SU-DHL-6 (cell line): Measurements from ENCODE around the gene EIF4H.

ENCODE experiments used
- H2AFZ ChIP-seq: fragments of 200-600 bp; sonication (generic); 2 replicates; pipeline ENCODE4 v1.6.1; 2014; ENCODE audit warnings: low read depth, mild to moderate bottlenecking, moderate library complexity, mixed read lengths, antibody characterized with exemption, low read length; ENCODE audit not compliant: severe bottlenecking
- H3F3A ChIP-seq: fragments of 200-600 bp; shearing (Covaris generic); 2 replicates; pipeline ENCODE4 v1.6.0; 2016; ENCODE audit warnings: antibody characterized with exemption, mild to moderate bottlenecking; ENCODE audit not compliant: insufficient read depth
- H3K27ac ChIP-seq: fragments of 200-600 bp; sonication (generic); 2 replicates; pipeline ENCODE4 v1.5.1; 2016; ENCODE audit warnings: low read depth, mild to moderate bottlenecking, low read length, moderate library complexity, mixed read lengths
- H3K27me3 ChIP-seq: fragments of 200-600 bp; sonication (generic), shearing (Covaris generic); 2 replicates; pipeline ENCODE4 v1.6.0; 2014; ENCODE audit warnings: mild to moderate bottlenecking, low read length
- H3K36me3 ChIP-seq: fragments of 200-600 bp; sonication (generic); 2 replicates; pipeline ENCODE4 v1.6.1; 2014; ENCODE audit warnings: mild to moderate bottlenecking, low read length, mixed read lengths
- H3K4me2 ChIP-seq: fragments of 300-600, 200-600 bp; shearing (Covaris generic), sonication (generic); 2 replicates; pipeline ENCODE4 v1.6.0; 2014; ENCODE audit warnings: low read length, low read depth, mild to moderate bottlenecking; ENCODE audit not compliant: poor library complexity, severe bottlenecking
- H3K4me3 ChIP-seq: fragments of 200-600 bp; sonication (generic); 2 replicates; pipeline ENCODE4 v1.5.1; 2014; ENCODE audit warnings: antibody characterized with exemption, low read length, mild to moderate bottlenecking, mixed read lengths; ENCODE audit not compliant: insufficient read depth, poor library complexity, severe bottlenecking
- H3K79me2 ChIP-seq: fragments of 200-600 bp; sonication (generic); 2 replicates; pipeline ENCODE4 v1.6.1; 2014; ENCODE audit warnings: mild to moderate bottlenecking, low read length, moderate library complexity; ENCODE audit not compliant: insufficient read depth
- H3K9ac ChIP-seq: fragments of 200-600 bp; sonication (generic); 2 replicates; pipeline ENCODE4 v1.7.0; 2014; ENCODE audit warnings: mild to moderate bottlenecking, low read length
- H3K9me2 ChIP-seq: fragments of 200-600 bp; sonication (generic); replicated peaks from 2 replicates; pipeline ENCODE4 v1.6.1; 2014; ENCODE audit warnings: low read length; ENCODE audit not compliant: insufficient read depth
- H3K9me3 ChIP-seq: fragments of 200-600 bp; sonication (generic); 2 replicates; pipeline ENCODE4 v1.6.1; 2014; ENCODE audit warnings: low read length, mixed read lengths; ENCODE audit not compliant: insufficient read depth
- H4K20me1 ChIP-seq: fragments of 200-600 bp; sonication (generic); 2 replicates; pipeline ENCODE4 v1.6.1; 2014; ENCODE audit warnings: low read depth, mild to moderate bottlenecking, antibody characterized with exemption, low read length, moderate library complexity, mixed read lengths
- CTCF ChIP-seq: fragments of 200-600 bp; sonication (generic); IDR thresholded peaks from one replicate; pipeline ENCODE4 v1.5.1; 2017; ENCODE audit warnings: antibody characterized with exemption, mild to moderate bottlenecking, low read length, moderate library complexity; ENCODE audit not compliant: insufficient read depth, poor library complexity, severe bottlenecking
- EZH2phosphoT487 ChIP-seq: fragments of 200-600 bp; sonication (generic), shearing (Covaris generic); conservative IDR thresholded peaks from 2 replicates; pipeline ENCODE4 v1.6.1; 2018; ENCODE audit warnings: mild to moderate bottlenecking, antibody characterized with exemption, low read length, moderate library complexity, mixed read lengths

The EIF4H gene

GRCh38 chr7:74242122-74242443 is 67.9 kb downstream of the EIF4H start:
- Histone ChIP-seq H3F3A (no peaks in the 10 kb centered on the region), H3K9me2 (no peaks in the 10 kb centered on the region), H3K4me2 (no peak overlapping the region), H3K27ac (no peak overlapping the region), H3K9me3 (no peaks in the 10 kb centered on the region), H4K20me1 (no peaks in the 10 kb centered on the region), H3K36me3 (peaks cover 15% of the 10 kb centered on the region; the same call in 1 of the 2 replicates), H3K79me2 (no peaks in the 10 kb centered on the region), H3K27me3 (no peaks in the 10 kb centered on the region), H3K9ac (no peak overlapping the region), H3K4me3 (no peak overlapping the region), H2AFZ (no peak overlapping the region)
- TF ChIP-seq EZH2phosphoT487 (no peak), CTCF (no peak)

GRCh38 chr7:74246497-74246896 is 72.3 kb downstream of the EIF4H start:
- Histone ChIP-seq H3K27me3 (no peaks in the 10 kb centered on the region), H3K79me2 (peaks cover 11% of the 10 kb centered on the region; the same call in 1 of the 2 replicates), H3F3A (no peaks in the 10 kb centered on the region), H3K4me2 (no peak overlapping the region), H3K4me3 (no peak overlapping the region), H3K9ac (no peak overlapping the region), H3K36me3 (peaks cover 15% of the 10 kb centered on the region; the same call in 1 of the 2 replicates), H2AFZ (no peak overlapping the region), H3K27ac (no peak overlapping the region), H4K20me1 (no peaks in the 10 kb centered on the region), H3K9me3 (no peaks in the 10 kb centered on the region), H3K9me2 (no peaks in the 10 kb centered on the region)
- TF ChIP-seq CTCF: no peak
- TF ChIP-seq EZH2phosphoT487: no peak
